Smooth muscle cell (in vitro differentiated cells): ENCODE data around the gene ADGRE2. TPM values are rescaled to one million over a fixed set of nuclear protein-coding genes. Genes with fewer than 3 reads are reported as not detected.

Experiments
- DNase-seq: peaks from one replicate; lab custom pipeline; 2025; ENCODE audit not compliant: unreplicated experiment; lab: John Stamatoyannopoulos, UW
- H2AFZ ChIP-seq: fragments of 200-600 bp; sonication (generic); 2 replicates; pipeline ENCODE4 v1.6.0; 2016; ENCODE audit warnings: antibody characterized with exemption, low read depth, mild to moderate bottlenecking
- H3F3A ChIP-seq: fragments of 200-600 bp; sonication (generic); 2 replicates; pipeline ENCODE4 v1.6.0; 2017; ENCODE audit warnings: antibody characterized with exemption, low read depth
- H3K27ac ChIP-seq: fragments of 200-600 bp; sonication (generic); 2 replicates; pipeline ENCODE4 v1.5.1; 2016; ENCODE audit warnings: low read depth, mild to moderate bottlenecking
- H3K27me3 ChIP-seq: fragments of 200-600 bp; sonication (generic); 2 replicates; pipeline ENCODE4 v1.6.1; 2016; ENCODE audit warnings: low read depth, mild to moderate bottlenecking
- H3K36me3 ChIP-seq: fragments of 200-600 bp; sonication (generic); 2 replicates; pipeline ENCODE4 v1.5.1; 2016; ENCODE audit warnings: low read depth
- H3K4me1 ChIP-seq: fragments of 200-600 bp; sonication (generic); 2 replicates; pipeline ENCODE4 v1.5.1; 2016; ENCODE audit warnings: low read depth
- H3K4me2 ChIP-seq: fragments of 200-600 bp; sonication (generic); 2 replicates; pipeline ENCODE4 v1.6.0; 2016; ENCODE audit warnings: mild to moderate bottlenecking
- H3K4me3 ChIP-seq: fragments of 200-600 bp; sonication (generic); 2 replicates; pipeline ENCODE4 v1.5.1; 2016; ENCODE audit warnings: mild to moderate bottlenecking
- H3K79me2 ChIP-seq: fragments of 200-600 bp; sonication (generic); 2 replicates; pipeline ENCODE4 v1.6.0; 2016; ENCODE audit warnings: low read depth, mild to moderate bottlenecking
- H3K9ac ChIP-seq: fragments of 200-600 bp; sonication (generic); 2 replicates; pipeline ENCODE4 v1.6.0; 2016; ENCODE audit warnings: low read depth
- H3K9me3 ChIP-seq: fragments of 200-600 bp; sonication (generic); replicated peaks from 2 replicates; pipeline ENCODE4 v1.5.1; 2016; ENCODE audit warnings: low read depth
- H4K20me1 ChIP-seq: fragments of 200-600 bp; sonication (generic); 2 replicates; pipeline ENCODE4 v1.6.0; 2016; ENCODE audit warnings: low read depth
- CTCF ChIP-seq: fragments of 200-600 bp; sonication (generic); IDR thresholded peaks from 2 replicates; pipeline ENCODE4 v1.5.1; 2017; ENCODE audit warnings: borderline replicate concordance, mild to moderate bottlenecking, antibody characterized with exemption; ENCODE audit not compliant: insufficient read depth, poor library complexity, severe bottlenecking
- WGBS: methylation state at CpG from one replicate; pipeline ENCODE4 v1.1.7; 2016; ENCODE audit warnings: low lambda C conversion rate; 5-methylcytosine and 5-hydroxymethylcytosine counted together
- polyA plus RNA-seq: library from polyadenylated mRNA; unstranded; fragments of >200 nt; fragmentation: Nextera tagmentation; extraction: Ambion mirVana; gene quantifications from 2 replicates; pipeline ENCODE4 v1.2.1, GENCODE V29; 2016
- total RNA-seq: library from RNA; depleted of rRNA; stranded (reverse); fragments of >200 nt; gene quantifications from 2 replicates; pipeline ENCODE4 v1.2.3, GENCODE V29; 2014

The ADGRE2 gene
- total and polyA plus RNA-seq, 2 experiments from 2014 or later, result 2.0 to 3.6 TPM

- Histone ChIP-seq H3K9me3 (no peaks in the 10 kb centered on the region), H3K4me2 (no peak overlapping the region), H3K36me3 (peaks cover 14% of the 10 kb centered on the region), H4K20me1 (no peaks in the 10 kb centered on the region), H2AFZ (no peak overlapping the region), H3F3A (no peaks in the 10 kb centered on the region), H3K27ac (no peak overlapping the region), H3K79me2 (no peaks in the 10 kb centered on the region), H3K4me1 (no peaks in the 10 kb centered on the region), H3K4me3 (no peak overlapping the region), H3K9ac (no peak overlapping the region), H3K27me3 (no peaks in the 10 kb centered on the region)
- WGBS, result 98% methylated on average over 6 of the region's 6 CpGs
- TF ChIP-seq CTCF, result no peak
- DNase-seq, result no peak
These were observed 74.5 kb downstream of the ADGRE2 start for GRCh38 chr19:14703833-14704232.

GRCh38 chr19:14700711-14701375 is 77.5 kb downstream of the ADGRE2 start:
- WGBS, result 97% methylated on average over 9 of the region's 9 CpGs

GRCh38 chr19:14699641-14700040 is 78.7 kb downstream of the ADGRE2 start:
- Histone ChIP-seq H3F3A (no peaks in the 10 kb centered on the region), H3K79me2 (no peaks in the 10 kb centered on the region), H2AFZ (no peak overlapping the region), H3K36me3 (peaks cover 7% of the 10 kb centered on the region), H3K9me3 (no peaks in the 10 kb centered on the region), H3K27ac (no peak overlapping the region), H4K20me1 (no peaks in the 10 kb centered on the region), H3K4me1 (no peaks in the 10 kb centered on the region), H3K4me2 (no peak overlapping the region), H3K4me3 (no peak overlapping the region), H3K27me3 (no peaks in the 10 kb centered on the region), H3K9ac (no peak overlapping the region)
- no peak for DNase-seq
- no peak for TF ChIP-seq CTCF
- WGBS, result 96% methylated on average over 8 of the region's 8 CpGs

More at GRCh38 chr19:14700711-14701375, 77.5 kb downstream of the ADGRE2 start:
- no peak for DNase-seq
- Histone ChIP-seq H3K4me3 (no peak overlapping the region), H3K36me3 (peaks cover 7% of the 10 kb centered on the region), H3K9me3 (no peaks in the 10 kb centered on the region), H2AFZ (no peak overlapping the region), H4K20me1 (no peaks in the 10 kb centered on the region), H3K27me3 (no peaks in the 10 kb centered on the region), H3K9ac (no peak overlapping the region), H3K4me1 (no peaks in the 10 kb centered on the region), H3K4me2 (no peak overlapping the region), H3K27ac (no peak overlapping the region), H3K79me2 (no peaks in the 10 kb centered on the region), H3F3A (no peaks in the 10 kb centered on the region)
- TF ChIP-seq CTCF, result no peak

- Histone ChIP-seq H4K20me1 (no peaks in the 10 kb centered on the region), H3K4me3 (no peak overlapping the region), H2AFZ (no peak overlapping the region), H3K27me3 (no peaks in the 10 kb centered on the region), H3K79me2 (peaks cover 9% of the 10 kb centered on the region), H3K4me1 (peaks cover 7% of the 10 kb centered on the region), H3F3A (no peaks in the 10 kb centered on the region), H3K27ac (no peak overlapping the region), H3K4me2 (no peak overlapping the region), H3K9me3 (no peaks in the 10 kb centered on the region), H3K36me3 (peaks cover 3% of the 10 kb centered on the region), H3K9ac (no peak overlapping the region)
- TF ChIP-seq CTCF, result no peak
- WGBS, result 100% methylated on average over 5 of the region's 5 CpGs
- DNase-seq, result no peak
These were observed 82.9 kb downstream of the ADGRE2 start for GRCh38 chr19:14695471-14695870.
